ENCODE results near the gene UPK3A.
"Not testable (repeated sequence)": the region's sequence is repeated elsewhere in the genome, so short reads cannot be mapped to it uniquely, and the experiment has no call there.

UPK3A gene

DNA sequence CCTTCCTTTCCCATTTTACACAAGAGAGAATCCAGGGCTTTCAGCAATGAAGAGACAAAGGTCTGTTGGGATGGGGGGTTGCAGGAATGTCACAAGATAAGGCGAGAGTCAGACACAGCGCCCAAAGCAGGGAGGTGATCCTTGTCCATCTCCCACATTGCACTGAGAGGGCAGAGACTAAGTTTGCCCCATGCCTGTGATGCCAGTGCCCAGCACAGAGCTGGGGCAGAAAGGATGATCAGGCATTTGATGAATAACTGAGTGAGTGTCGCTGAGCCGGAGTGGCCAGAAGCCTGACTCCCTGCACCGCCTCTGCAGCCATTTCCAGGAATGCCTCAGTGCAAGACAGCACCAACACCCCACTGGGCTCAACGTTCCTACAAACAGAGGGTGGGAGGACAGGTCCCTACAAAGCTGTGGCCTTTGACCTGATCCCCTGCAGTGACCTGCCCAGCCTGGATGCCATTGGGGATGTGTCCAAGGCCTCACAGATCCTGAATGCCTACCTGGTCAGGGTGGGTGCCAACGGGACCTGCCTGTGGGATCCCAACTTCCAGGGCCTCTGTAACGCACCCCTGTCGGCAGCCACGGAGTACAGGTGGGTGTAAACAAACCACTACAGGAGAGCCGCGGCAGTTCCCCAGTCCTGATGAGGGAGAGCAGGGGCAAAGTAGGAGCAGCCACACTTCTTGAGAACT, 2.3 kb downstream of the UPK3A start:
- no peak for DNase-seq (ENCODE audit: low read depth)
- no peak for TF ChIP-seq CTCF (conservative IDR thresholded peaks at IDR 0.05; ENCODE audit: control insufficient read depth, insufficient read depth, low read depth, low read length)
- H3K4me3 ChIP-seq (ENCODE audit: control insufficient read depth, low read depth, low read length) = no peak overlapping the region

DNA sequence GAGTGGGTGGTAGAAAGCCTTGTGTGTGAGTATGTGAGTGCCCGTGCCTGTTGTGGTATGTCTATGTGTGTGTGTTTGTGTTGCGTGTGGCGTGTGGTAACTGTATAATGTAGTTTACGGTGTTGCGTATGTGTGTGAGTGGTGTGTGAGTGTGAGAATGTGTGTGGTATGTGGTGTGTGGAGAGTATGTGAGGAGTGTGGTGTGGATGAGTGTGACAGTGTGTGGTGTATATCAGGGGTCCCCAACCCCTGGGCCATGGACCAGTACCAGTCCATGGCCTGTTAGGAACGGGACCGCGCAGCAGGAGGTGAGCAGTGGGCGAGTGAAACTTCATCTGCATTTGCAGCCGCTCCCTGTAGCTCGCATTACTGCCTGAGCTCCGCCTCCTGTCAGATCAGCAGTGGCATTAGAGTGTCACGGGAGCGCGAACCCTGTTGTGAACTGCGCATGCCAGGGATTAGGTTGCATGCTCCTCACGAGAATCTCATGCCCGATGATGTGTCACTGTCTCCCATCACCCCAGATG, 5.7 kb downstream of the UPK3A start:
- peak; percentile 73 for DNase-seq (ENCODE audit: low read depth)
- no peak for TF ChIP-seq CTCF (conservative IDR thresholded peaks at IDR 0.05; ENCODE audit: control insufficient read depth, insufficient read depth, low read depth, low read length)
- H3K4me3 ChIP-seq (ENCODE audit: control insufficient read depth, low read depth, low read length) = no peak overlapping the region

DNA sequence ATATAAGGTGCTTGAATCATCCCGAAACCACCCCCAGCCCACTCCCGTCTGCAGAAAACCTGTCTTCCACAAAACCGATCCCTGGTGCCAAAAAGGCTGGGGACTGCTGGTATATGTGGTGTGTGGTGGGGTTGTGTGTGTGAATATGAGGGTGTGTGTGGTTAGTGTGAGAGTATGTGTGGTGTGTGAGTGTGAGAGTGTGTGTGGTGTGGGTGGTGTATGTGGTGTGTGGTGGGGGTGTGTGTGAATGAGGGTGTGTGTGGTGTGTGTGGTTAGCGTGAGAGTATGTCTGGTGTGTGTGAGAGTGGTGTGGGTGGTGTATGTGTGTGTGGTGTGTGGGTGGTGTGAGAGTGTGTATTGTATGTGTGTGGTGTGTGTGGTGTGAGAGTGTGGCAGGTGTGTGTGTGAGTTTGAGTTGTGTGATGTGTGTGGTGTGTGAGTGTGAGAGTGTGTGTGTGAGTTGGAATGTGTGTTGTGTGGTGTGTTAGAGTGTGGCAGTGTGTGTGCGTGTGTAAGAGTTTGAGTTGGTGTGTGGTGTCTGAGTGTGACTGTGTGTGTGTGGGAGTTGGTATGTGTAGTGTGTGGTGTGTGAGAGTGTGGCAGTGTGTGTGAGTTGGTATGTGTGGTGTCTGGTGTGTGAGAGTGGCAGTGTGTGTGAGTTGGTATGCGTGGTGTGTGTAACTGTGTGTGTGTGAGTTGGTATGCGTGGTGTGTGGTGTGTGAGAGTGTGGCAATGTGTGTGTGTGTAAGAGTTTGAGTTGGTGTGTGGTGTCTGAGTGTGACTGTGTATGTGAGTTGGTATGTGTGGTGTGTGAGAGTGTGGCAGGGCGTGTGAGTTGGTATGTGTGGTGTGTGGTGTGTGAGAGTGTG, 6.5 kb downstream of the UPK3A start:
- no peak for DNase-seq (ENCODE audit: low read depth)
- H3K4me3 ChIP-seq (ENCODE audit: control insufficient read depth, low read depth, low read length) = no peak overlapping the region
- TF ChIP-seq CTCF (conservative IDR thresholded peaks at IDR 0.05; ENCODE audit: control insufficient read depth, insufficient read depth, low read depth, low read length) = no peak

- no peak overlapping the region for H3K4me3 ChIP-seq (ENCODE audit: control insufficient read depth, low read depth, low read length)
- DNase-seq (ENCODE audit: low read depth) = no peak
- TF ChIP-seq CTCF (conservative IDR thresholded peaks at IDR 0.05; ENCODE audit: control insufficient read depth, insufficient read depth, low read depth, low read length) = no peak
These were observed 7.2 kb downstream of the UPK3A start for GRCh38 chr22:45291931-45292290.

GRCh38 chr22:45292731-45293442, 8.1 kb downstream of the UPK3A start:
- TF ChIP-seq CTCF (conservative IDR thresholded peaks at IDR 0.05; ENCODE audit: control insufficient read depth, insufficient read depth, low read depth, low read length) = no peak
- H3K4me3 ChIP-seq (ENCODE audit: control insufficient read depth, low read depth, low read length) = no peak overlapping the region
- peak; percentile 24 for DNase-seq (ENCODE audit: low read depth)

DNA sequence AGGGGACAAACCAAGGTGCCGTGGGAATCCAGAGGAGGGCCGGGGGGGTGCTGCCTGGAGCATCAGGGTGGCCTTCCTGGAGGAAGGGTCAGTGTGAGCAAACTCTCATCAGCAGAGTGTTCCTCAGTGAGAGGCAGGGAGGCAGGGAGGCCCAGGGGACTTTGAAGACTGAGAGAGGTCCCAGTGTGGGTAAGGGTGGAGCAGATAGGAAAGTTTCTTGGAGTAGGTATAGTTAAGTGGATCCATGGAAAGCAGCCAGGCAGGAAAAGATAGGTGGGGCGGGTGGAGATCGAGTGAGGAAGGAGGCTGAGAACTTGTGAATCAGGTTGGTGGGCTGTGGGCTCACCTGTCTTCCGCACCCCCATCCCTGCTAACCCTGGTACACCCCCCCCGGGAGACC, 9.3 kb downstream of the UPK3A start:
- H3K4me3 ChIP-seq (ENCODE audit: control insufficient read depth, low read depth, low read length) = no peak overlapping the region
- TF ChIP-seq CTCF (conservative IDR thresholded peaks at IDR 0.05; ENCODE audit: control insufficient read depth, insufficient read depth, low read depth, low read length) = no peak
- DNase-seq (ENCODE audit: low read depth) = no peak

DNA sequence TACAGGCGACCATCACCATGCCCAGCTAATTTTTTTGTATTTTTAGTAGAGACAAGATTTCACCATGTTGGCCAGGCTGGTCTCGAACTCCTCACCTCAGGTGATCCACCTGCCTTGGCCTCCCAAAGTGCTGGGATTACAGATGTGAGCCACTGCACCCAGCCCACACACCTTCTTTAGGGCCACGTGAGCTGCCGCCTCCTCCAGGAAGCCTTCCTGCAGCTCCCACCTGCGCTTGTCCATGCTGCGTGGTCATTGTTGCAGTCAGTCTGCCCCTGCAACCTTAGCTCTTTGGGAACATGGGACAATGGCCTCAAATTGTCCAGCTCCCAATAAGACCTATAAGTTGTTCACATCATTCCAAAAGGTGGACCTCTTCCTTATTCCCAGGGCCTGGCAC, 10.3 kb downstream of the UPK3A start:
- not testable (repeated sequence) for H3K4me3 ChIP-seq (ENCODE audit: control insufficient read depth, low read depth, low read length); DNase-seq (ENCODE audit: low read depth)
